GM12878 (cell line): ENCODE measurements around the gene COL6A1.

ENCODE experiments used
- JUND ChIP-seq: IDR thresholded peaks from 2 replicates; pipeline ENCODE4 v1.6.1; 2012; ENCODE audit warnings: low read depth, mild to moderate bottlenecking, low read length, improper control_type of control experiment, moderate library complexity
- SIN3A ChIP-seq: IDR thresholded peaks from 2 replicates; pipeline ENCODE4 v1.6.1; 2012; ENCODE audit warnings: low read depth, low read length, improper control_type of control experiment
- YY1 ChIP-seq: IDR thresholded peaks from 2 replicates; pipeline ENCODE4 v1.6.1; 2011; ENCODE audit warnings: low read depth, mild to moderate bottlenecking, low read length
- TF ChIP-seq, protein P1 (sequence below), 3 experiments: IDR thresholded peaks in 2 of 3; conservative IDR thresholded peaks in 1 of 3; 2 replicates each; pipeline ENCODE4 v1.5.1; 2011; ENCODE audit warnings: low read depth in 3 of 3, low read length in 3 of 3, mild to moderate bottlenecking in 3 of 3, control low read depth in 2 of 3, moderate library complexity in 2 of 3, inconsistent platforms in 1 of 3, mixed read lengths in 1 of 3; ENCODE audit not compliant: control insufficient read depth in 2 of 3, insufficient read depth in 1 of 3; ENCODE audit errors: extremely low read depth in 1 of 3

GRCh38 chr21:45980271-45980670, 1.3 kb upstream of the COL6A1 start:
- TF ChIP-seq, protein P1, sequence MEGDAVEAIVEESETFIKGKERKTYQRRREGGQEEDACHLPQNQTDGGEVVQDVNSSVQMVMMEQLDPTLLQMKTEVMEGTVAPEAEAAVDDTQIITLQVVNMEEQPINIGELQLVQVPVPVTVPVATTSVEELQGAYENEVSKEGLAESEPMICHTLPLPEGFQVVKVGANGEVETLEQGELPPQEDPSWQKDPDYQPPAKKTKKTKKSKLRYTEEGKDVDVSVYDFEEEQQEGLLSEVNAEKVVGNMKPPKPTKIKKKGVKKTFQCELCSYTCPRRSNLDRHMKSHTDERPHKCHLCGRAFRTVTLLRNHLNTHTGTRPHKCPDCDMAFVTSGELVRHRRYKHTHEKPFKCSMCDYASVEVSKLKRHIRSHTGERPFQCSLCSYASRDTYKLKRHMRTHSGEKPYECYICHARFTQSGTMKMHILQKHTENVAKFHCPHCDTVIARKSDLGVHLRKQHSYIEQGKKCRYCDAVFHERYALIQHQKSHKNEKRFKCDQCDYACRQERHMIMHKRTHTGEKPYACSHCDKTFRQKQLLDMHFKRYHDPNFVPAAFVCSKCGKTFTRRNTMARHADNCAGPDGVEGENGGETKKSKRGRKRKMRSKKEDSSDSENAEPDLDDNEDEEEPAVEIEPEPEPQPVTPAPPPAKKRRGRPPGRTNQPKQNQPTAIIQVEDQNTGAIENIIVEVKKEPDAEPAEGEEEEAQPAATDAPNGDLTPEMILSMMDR (IDR thresholded peaks at IDR 0.05 in 2 of 3, conservative IDR thresholded peaks at IDR 0.05 in 1 of 3; ENCODE audit: control insufficient read depth in 2 of 3, extremely low read depth in 1 of 3, insufficient read depth in 1 of 3, low read depth in 3 of 3, low read length in 3 of 3): no peak
- no peak for TF ChIP-seq JUND
- no peak for TF ChIP-seq YY1
- no peak for TF ChIP-seq SIN3A
